PC-3 (cell line): Measurements from ENCODE around the gene SUMO3. TPM values are rescaled to one million over a fixed set of nuclear protein-coding genes. Genes with fewer than 3 reads are reported as not detected.

Experiments used
- ATAC-seq: fragments of 200-7000 bp; cut with Tn5 transposase; 2 replicates; pipeline ENCODE4 v1.9.1; 2020; ENCODE audit warnings: mild to moderate bottlenecking, moderate library complexity
- BruUV-seq: library from RNA; stranded (reverse); fragments of 400-500 nt; replicated peaks from 2 replicates; lab custom pipeline; 2021; lab: Mats Ljungman, UMichigan
- CTCF ChIA-PET: fragments of 300-600 bp; sonication (Branson Sonifier 250); formaldehyde crosslinking; loops from one replicate; lab custom pipeline; 2022; ENCODE audit warnings: antibody characterized with exemption; lab: Charles Lee
- POLR2A ChIA-PET: fragments of 300-600 bp; sonication (Branson Sonifier 250); formaldehyde crosslinking; loops from one replicate; lab custom pipeline; 2022; ENCODE audit warnings: antibody characterized with exemption; ENCODE audit not compliant: unreplicated experiment; lab: Charles Lee
- DNase-seq: peaks from one replicate; pipeline ENCODE4 v3.0.0-alpha.2; 2015
- H2AFZ ChIP-seq: fragments of 300-600 bp; sonication (generic); 2 replicates; pipeline ENCODE4 v1.6.0; 2016; ENCODE audit warnings: antibody characterized with exemption, low read length
- H3F3A ChIP-seq: fragments of 300-600 bp; sonication (generic); one replicate; pipeline ENCODE4 v1.6.0; 2017; ENCODE audit warnings: antibody characterized with exemption, low read length, control low read depth, mild to moderate bottlenecking; ENCODE audit not compliant: unreplicated experiment
- H3K27ac ChIP-seq: fragments of 300-600 bp; sonication (generic); 2 replicates; pipeline ENCODE4 v1.5.1; 2016; ENCODE audit warnings: mild to moderate bottlenecking, low read length
- H3K27me3 ChIP-seq: fragments of 300-600 bp; sonication (generic); 2 replicates; pipeline ENCODE4 v1.6.1; 2016; ENCODE audit warnings: low read length, mixed read lengths
- H3K36me3 ChIP-seq: fragments of 300-600 bp; sonication (generic); 2 replicates; pipeline ENCODE4 v1.6.1; 2016; ENCODE audit warnings: low read depth, mixed run types, low read length, mixed read lengths
- H3K4me1 ChIP-seq: fragments of 300-600 bp; sonication (generic); 2 replicates; pipeline ENCODE4 v1.5.1; 2016; ENCODE audit warnings: low read length; ENCODE audit not compliant: insufficient read depth
- H3K4me2 ChIP-seq: fragments of 300-600 bp; sonication (generic); 2 replicates; pipeline ENCODE4 v1.6.0; 2016; ENCODE audit warnings: low read length
- H3K4me3 ChIP-seq: fragments of 300-600 bp; sonication (generic); 2 replicates; pipeline ENCODE4 v1.5.1; 2016; ENCODE audit warnings: mild to moderate bottlenecking, low read length, mixed read lengths
- H3K79me2 ChIP-seq: fragments of 300-600 bp; sonication (generic); 2 replicates; pipeline ENCODE4 v1.6.1; 2017; ENCODE audit warnings: low read length, mixed read lengths
- H3K9ac ChIP-seq: fragments of 300-600 bp; sonication (generic); 2 replicates; pipeline ENCODE4 v1.6.0; 2016; ENCODE audit warnings: mild to moderate bottlenecking, low read length
- H3K9me2 ChIP-seq: fragments of 300-600 bp; sonication (generic); replicated peaks from 2 replicates; pipeline ENCODE4 v1.6.1; 2016; ENCODE audit warnings: mixed run types, low read length, mixed read lengths
- H3K9me3 ChIP-seq: fragments of 300-600 bp; sonication (generic); 2 replicates; pipeline ENCODE4 v1.6.1; 2016; ENCODE audit warnings: low read length, mixed read lengths
- H4K20me1 ChIP-seq: fragments of 300-600 bp; sonication (generic); 2 replicates; pipeline ENCODE4 v1.6.1; 2016; ENCODE audit warnings: low read length, mixed read lengths
- CTCF ChIP-seq: fragments of 300-600 bp; sonication (generic); conservative IDR thresholded peaks from 2 replicates; pipeline ENCODE4 v1.5.1; 2017; ENCODE audit warnings: antibody characterized with exemption, low read depth, mild to moderate bottlenecking, low read length
- EZH2 ChIP-seq: fragments of 300-600 bp; sonication (generic); IDR thresholded peaks from one replicate; pipeline ENCODE4 v1.6.1; 2017; ENCODE audit warnings: antibody characterized with exemption, mild to moderate bottlenecking, low read length; ENCODE audit not compliant: unreplicated experiment
- EZH2phosphoT487 ChIP-seq: fragments of 300-600 bp; sonication (generic); IDR thresholded peaks from 2 replicates; pipeline ENCODE4 v1.6.1; 2018; ENCODE audit warnings: mild to moderate bottlenecking, antibody characterized with exemption, low read length, borderline replicate concordance
- intact Hi-C: fragments of 100-400 bp; cut with micrococcal nuclease; formaldehyde crosslinking; loops from 2 replicates; pipeline ENCODE4 v1.9.0; 2023
- total RNA-seq: library from RNA; depleted of rRNA; stranded (reverse); fragments of >200 nt; gene quantifications from 2 replicates; pipeline ENCODE4 v1.2.3, GENCODE V29; 2014

Gene SUMO3
- total RNA-seq, 1 experiment from 2014 or later, result 242 TPM

DNA sequence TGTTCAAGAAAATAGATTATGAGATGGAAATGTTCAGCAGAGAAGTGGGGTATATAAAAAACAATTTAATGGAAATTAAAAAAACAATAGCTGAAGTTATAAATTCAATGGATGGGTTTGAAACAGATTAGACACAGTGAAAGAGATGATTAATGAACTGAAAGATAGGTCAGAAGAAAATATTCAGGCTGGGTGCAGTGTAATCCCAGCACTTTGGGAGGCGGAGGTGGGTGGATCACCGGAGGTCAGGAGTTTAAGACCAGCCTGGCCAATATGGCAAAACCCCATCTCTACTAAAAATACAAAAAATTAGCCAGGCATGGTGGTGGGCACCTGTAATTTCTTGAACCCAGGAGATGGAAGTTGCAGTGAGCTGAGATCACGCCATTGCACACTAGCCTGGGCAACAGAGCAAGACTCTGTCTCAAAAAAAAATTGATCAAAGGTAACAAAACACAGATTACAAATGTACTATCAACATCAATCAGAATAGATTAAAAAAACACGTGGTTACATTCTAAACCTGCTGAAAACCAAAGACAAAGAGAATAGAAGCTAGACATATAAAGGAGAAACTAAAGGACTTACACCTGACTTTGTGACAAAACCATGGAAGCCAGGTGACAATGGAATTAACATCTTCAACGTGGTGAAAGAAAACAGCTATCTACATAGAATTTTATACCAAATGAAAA is 4.8 kb upstream of the SUMO3 start:
- Histone ChIP-seq H3K4me1 (peaks cover 6% of the 10 kb centered on the region), H3K4me3 (no peak overlapping the region), H3K9me3 (peaks cover under 1% of the 10 kb centered on the region; the same call in 1 of the 2 replicates), H3K36me3 (no peaks in the 10 kb centered on the region), H2AFZ (no peak overlapping the region), H3K27me3 (no peaks in the 10 kb centered on the region), H4K20me1 (no peaks in the 10 kb centered on the region), H3K9me2 (no peaks in the 10 kb centered on the region), H3F3A (no peaks in the 10 kb centered on the region), H3K79me2 (0 out of 2 replicates have a peak, but pooled peaks cover 3% of the 10 kb centered on the region), H3K9ac (no peak overlapping the region), H3K4me2 (no peak overlapping the region), H3K27ac (no peak overlapping the region)
- ChIA-PET CTCF (no interaction called here), POLR2A (interaction anchor here (1.1 kb wide), 1 partner anchor 105 kb away, joined by 7 read pairs; no protein-coding TSS in a partner anchor)
- BruUV-seq, result no TSS peak
- intact Hi-C loops, result no loop called here
- no peak for ATAC-seq
- no peak for DNase-seq
- TF ChIP-seq CTCF (no peak), EZH2 (no peak)

DNA sequence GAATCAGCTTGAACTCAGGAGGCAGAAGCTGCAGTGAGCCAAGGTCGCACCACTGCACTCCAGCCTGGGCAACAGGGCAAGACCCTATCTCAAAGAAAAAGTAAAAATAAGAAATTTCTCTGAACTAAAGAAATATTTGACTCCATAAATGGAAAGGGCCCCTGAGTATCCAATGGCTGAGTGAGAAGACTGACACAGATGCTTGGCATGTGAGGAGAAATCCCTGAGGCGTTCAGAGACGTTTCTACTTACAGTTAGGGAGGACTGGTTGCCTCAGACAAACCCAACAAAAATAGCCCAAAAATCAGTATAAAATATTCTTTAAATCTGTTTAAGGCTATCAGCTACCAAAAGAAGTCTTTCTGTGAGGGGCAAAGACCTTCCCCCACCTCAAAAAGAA is 3.0 kb upstream of the SUMO3 start:
- Histone ChIP-seq H3F3A (no peaks in the 10 kb centered on the region), H3K27me3 (no peaks in the 10 kb centered on the region), H3K27ac (no peak overlapping the region), H3K9me2 (no peaks in the 10 kb centered on the region), H3K79me2 (peaks cover 21% of the 10 kb centered on the region), H3K9me3 (no peaks in the 10 kb centered on the region; the same call in 1 of the 2 replicates), H3K36me3 (no peaks in the 10 kb centered on the region), H2AFZ (no peak overlapping the region), H3K4me1 (peaks cover 12% of the 10 kb centered on the region), H3K4me3 (no peak overlapping the region), H3K9ac (no peak overlapping the region), H3K4me2 (no peak overlapping the region), H4K20me1 (peaks cover 16% of the 10 kb centered on the region)
- no TSS peak for BruUV-seq
- DNase-seq (no peak), ATAC-seq (no peak)
- ChIA-PET CTCF (no interaction called here), POLR2A (interaction anchor here (0.7 kb wide), 1 partner anchor 107 kb away, joined by 3 read pairs; no protein-coding TSS in a partner anchor)
- TF ChIP-seq EZH2phosphoT487, result no peak
- no peak for TF ChIP-seq EZH2
- no peak for TF ChIP-seq CTCF
- intact Hi-C loops, result no loop called here
